ENCODE measurements around the gene ZNF44.

DNA sequence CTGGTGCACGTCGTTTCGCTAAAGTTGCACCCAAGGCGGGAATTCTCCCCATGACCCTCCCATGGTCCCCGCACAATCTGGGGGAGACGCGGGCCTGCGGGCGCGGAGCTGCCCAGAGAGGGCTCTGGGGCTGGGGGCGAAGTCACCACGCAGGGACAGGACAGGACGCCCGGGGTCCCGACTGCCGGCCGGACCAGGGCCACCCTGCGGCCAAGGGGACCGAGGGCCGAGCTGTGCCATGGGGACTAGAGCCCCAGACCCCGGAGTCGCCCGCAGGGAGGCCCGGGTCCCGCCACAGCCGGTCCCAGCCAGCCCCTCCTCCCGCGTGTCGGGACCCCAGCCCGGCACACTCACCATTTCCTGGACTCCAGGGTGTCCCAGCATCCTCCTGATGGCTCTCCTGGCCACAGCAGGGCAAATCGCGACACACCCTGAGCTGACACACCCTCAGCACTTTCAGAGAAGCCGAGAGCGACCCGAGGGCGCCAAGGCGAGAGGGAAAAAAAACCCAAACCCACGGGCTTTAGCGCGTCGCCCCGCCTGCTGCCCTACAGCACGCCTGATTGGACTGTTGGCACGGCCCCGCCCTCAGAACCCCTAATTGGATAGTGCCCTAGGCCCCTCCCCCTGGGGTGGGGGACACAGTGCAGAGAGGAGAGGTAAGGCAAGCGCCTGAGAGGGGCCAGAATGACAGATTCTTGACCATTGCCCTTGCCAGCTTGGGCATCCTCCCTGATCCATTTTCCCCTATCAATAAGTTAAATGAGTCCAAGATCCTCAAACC is 28.6 kb downstream of the ZNF44 start:
- TF ChIP-seq, protein P1, sequence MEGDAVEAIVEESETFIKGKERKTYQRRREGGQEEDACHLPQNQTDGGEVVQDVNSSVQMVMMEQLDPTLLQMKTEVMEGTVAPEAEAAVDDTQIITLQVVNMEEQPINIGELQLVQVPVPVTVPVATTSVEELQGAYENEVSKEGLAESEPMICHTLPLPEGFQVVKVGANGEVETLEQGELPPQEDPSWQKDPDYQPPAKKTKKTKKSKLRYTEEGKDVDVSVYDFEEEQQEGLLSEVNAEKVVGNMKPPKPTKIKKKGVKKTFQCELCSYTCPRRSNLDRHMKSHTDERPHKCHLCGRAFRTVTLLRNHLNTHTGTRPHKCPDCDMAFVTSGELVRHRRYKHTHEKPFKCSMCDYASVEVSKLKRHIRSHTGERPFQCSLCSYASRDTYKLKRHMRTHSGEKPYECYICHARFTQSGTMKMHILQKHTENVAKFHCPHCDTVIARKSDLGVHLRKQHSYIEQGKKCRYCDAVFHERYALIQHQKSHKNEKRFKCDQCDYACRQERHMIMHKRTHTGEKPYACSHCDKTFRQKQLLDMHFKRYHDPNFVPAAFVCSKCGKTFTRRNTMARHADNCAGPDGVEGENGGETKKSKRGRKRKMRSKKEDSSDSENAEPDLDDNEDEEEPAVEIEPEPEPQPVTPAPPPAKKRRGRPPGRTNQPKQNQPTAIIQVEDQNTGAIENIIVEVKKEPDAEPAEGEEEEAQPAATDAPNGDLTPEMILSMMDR (IDR thresholded peaks at IDR 0.05): no peak
- TF ChIP-seq POLR2A (IDR thresholded peaks at IDR 0.05; ENCODE audit: low read depth) (no peak), EP300 (IDR thresholded peaks at IDR 0.05) (no peak), POLR2AphosphoS5 (IDR thresholded peaks at IDR 0.05) (no peak)
